ENCODE measurements around the gene RNF220. TPM values are rescaled to one million over a fixed set of nuclear protein-coding genes. Genes with fewer than 3 reads are reported as not detected.
A peak's percentile ranks its signal among the peaks of the same experiment; 100 is the strongest.

Gene RNF220
- total RNA-seq, 1 donor from 2014 or later = 84.4 TPM

GRCh38 chr1:44631647-44632539 is 226.8 kb downstream of the RNF220 start:
- Mint-ChIP-seq H3K4me3 (ENCODE audit: unreplicated experiment) (peak overlapping the region; percentile 86), H3K27ac (ENCODE audit: unreplicated experiment) (peak overlapping the region; percentile 97), H3K36me3 (ENCODE audit: unreplicated experiment) (peaks cover 25% of the 10 kb centered on the region), H3K9me3 (ENCODE audit: unreplicated experiment) (no peaks in the 10 kb centered on the region), H3K4me1 (ENCODE audit: unreplicated experiment) (peaks cover 21% of the 10 kb centered on the region), H3K27me3 (ENCODE audit: unreplicated experiment) (no peaks in the 10 kb centered on the region)
- DNase-seq (ENCODE audit: extremely low spot score, unreplicated experiment) = peak; percentile 96
- no peak for TF ChIP-seq CTCF (IDR thresholded peaks at IDR 0.05)

- no peaks in the 10 kb centered on the region for H3K9me3 Mint-ChIP-seq (ENCODE audit: unreplicated experiment)
- H3K27me3 Mint-ChIP-seq (ENCODE audit: unreplicated experiment) = no peaks in the 10 kb centered on the region
- H3K4me1 Mint-ChIP-seq (ENCODE audit: unreplicated experiment) = peaks cover 21% of the 10 kb centered on the region
- DNase-seq (ENCODE audit: extremely low spot score, unreplicated experiment) = no peak
- peak overlapping the region; percentile 86 for H3K4me3 Mint-ChIP-seq (ENCODE audit: unreplicated experiment)
- H3K36me3 Mint-ChIP-seq (ENCODE audit: unreplicated experiment) = peaks cover 32% of the 10 kb centered on the region
- no peak for TF ChIP-seq CTCF (IDR thresholded peaks at IDR 0.05)
- peak overlapping the region; percentile 94 for H3K27ac Mint-ChIP-seq (ENCODE audit: unreplicated experiment)
Measured at GRCh38 chr1:44632598-44632997, 227.5 kb downstream of the RNF220 start.

DNA sequence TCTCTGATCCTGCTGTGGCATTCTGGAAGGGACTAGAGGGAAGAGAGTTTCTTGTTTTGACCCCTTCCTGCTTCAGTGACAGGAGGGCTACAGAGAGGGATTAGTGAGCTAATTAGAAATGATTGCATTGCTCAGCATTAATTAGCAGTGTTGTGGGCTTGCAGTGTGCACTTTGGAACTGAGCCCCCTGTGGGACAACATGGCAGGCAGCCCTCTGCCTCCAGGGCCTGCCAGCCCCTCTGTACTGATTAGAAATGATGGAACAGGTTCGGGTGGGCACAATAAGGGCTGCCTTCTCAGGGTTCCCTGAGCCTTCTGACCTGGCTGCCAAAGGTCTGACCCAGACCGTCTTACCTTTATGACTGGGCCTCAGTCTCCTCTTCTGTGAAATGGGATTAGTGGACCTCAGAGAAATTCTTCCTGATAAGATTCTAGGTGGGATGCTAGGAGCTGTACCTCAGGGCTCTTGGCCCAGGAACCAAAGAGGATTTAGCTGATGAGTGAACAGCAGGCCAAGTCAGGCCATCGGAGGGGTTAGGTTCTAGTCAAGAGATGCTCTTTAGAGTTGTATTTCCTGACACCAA is 229.6 kb downstream of the RNF220 start:
- DNase-seq (ENCODE audit: extremely low spot score, unreplicated experiment) = no peak
- H3K27me3 Mint-ChIP-seq (ENCODE audit: unreplicated experiment) = no peaks in the 10 kb centered on the region
- peaks cover 45% of the 10 kb centered on the region for H3K36me3 Mint-ChIP-seq (ENCODE audit: unreplicated experiment)
- H3K4me1 Mint-ChIP-seq (ENCODE audit: unreplicated experiment) = peaks cover 21% of the 10 kb centered on the region
- no peak overlapping the region for H3K27ac Mint-ChIP-seq (ENCODE audit: unreplicated experiment)
- H3K4me3 Mint-ChIP-seq (ENCODE audit: unreplicated experiment) = no peak overlapping the region
- no peaks in the 10 kb centered on the region for H3K9me3 Mint-ChIP-seq (ENCODE audit: unreplicated experiment)
- TF ChIP-seq CTCF (IDR thresholded peaks at IDR 0.05) = no peak

DNA sequence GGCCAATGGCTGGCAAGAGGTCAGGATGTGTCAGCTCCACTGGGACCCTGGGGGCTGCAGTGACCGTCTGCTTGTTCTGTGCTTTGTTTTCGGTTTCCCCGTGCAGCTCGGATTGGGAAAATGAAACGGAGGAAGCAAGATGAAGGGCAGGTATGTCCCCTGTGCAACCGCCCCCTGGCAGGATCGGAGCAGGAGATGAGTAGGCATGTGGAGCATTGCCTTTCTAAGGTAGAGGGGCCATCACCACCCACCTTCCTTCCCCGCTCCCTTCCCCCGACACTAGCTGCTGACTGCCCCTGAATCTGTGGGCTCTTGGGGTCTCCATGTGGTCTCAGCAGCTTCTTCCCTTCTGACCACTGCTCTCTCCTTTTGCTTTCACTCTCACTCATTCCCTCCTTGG is 230.4 kb downstream of the RNF220 start:
- no peak for DNase-seq (ENCODE audit: extremely low spot score, unreplicated experiment)
- no peak for TF ChIP-seq CTCF (IDR thresholded peaks at IDR 0.05)
- H3K27me3 Mint-ChIP-seq (ENCODE audit: unreplicated experiment) = no peaks in the 10 kb centered on the region
- no peak overlapping the region for H3K27ac Mint-ChIP-seq (ENCODE audit: unreplicated experiment)
- no peak overlapping the region for H3K4me3 Mint-ChIP-seq (ENCODE audit: unreplicated experiment)
- peaks cover 21% of the 10 kb centered on the region for H3K4me1 Mint-ChIP-seq (ENCODE audit: unreplicated experiment)
- H3K36me3 Mint-ChIP-seq (ENCODE audit: unreplicated experiment) = peaks cover 45% of the 10 kb centered on the region
- H3K9me3 Mint-ChIP-seq (ENCODE audit: unreplicated experiment) = no peaks in the 10 kb centered on the region

GRCh38 chr1:44636083-44636687 is 231.1 kb downstream of the RNF220 start:
- peaks cover 15% of the 10 kb centered on the region for H3K4me1 Mint-ChIP-seq (ENCODE audit: unreplicated experiment)
- DNase-seq (ENCODE audit: extremely low spot score, unreplicated experiment) = no peak
- no peaks in the 10 kb centered on the region for H3K27me3 Mint-ChIP-seq (ENCODE audit: unreplicated experiment)
- peaks cover 47% of the 10 kb centered on the region for H3K36me3 Mint-ChIP-seq (ENCODE audit: unreplicated experiment)
- H3K27ac Mint-ChIP-seq (ENCODE audit: unreplicated experiment) = no peak overlapping the region
- H3K4me3 Mint-ChIP-seq (ENCODE audit: unreplicated experiment) = no peak overlapping the region
- no peak for TF ChIP-seq CTCF (IDR thresholded peaks at IDR 0.05)
- H3K9me3 Mint-ChIP-seq (ENCODE audit: unreplicated experiment) = no peaks in the 10 kb centered on the region

Measured in osteocyte (in vitro differentiated cells).